GM21390 (cell line): ENCODE measurements around the gene ZNF501.

Experiments used
- ATAC-seq: cut with Tn5 transposase; IDR thresholded peaks from one replicate; pipeline ENCODE4 v1.9.1; 2021; ENCODE audit not compliant: unreplicated experiment

The ZNF501 gene

GRCh38 chr3:44729384-44729910 is at the start of gene ZNF501:
Gene ZNF501, plus strand, starts transcription at chr3:44729635. Its CDS starts 4,787 bp downstream, at chr3:44734422.
- peak; percentile 81 for ATAC-seq

DNA sequence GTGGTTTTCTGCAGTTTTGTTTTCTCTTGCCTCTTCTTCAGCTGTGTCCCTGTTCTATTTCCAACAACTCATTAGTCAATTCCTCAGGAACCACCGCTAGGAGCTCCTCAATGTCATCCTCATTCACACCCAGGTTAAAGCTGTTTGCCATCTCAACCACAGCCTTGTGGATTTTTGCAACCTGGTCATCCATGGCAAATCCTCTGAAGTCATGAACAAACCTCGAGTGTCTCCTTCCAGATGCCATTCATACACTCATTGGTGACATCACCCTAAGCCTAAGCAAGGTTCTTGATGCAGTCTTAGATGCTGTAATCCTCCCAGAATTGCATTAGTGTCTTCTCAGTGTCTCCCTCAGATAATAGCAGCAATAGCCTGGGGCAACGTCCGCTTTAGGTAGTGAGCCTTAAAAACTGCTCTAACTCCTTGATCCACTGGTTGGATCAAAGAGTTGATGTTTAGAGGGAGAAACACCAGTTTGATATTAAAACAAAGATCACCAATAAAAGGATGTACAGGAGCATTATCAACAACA is 48.4 kb upstream of the ZNF501 start:
- no peak for ATAC-seq

- ATAC-seq, result no peak
Measured at GRCh38 chr3:44682182-44682896, 47.1 kb upstream of the ZNF501 start.

DNA sequence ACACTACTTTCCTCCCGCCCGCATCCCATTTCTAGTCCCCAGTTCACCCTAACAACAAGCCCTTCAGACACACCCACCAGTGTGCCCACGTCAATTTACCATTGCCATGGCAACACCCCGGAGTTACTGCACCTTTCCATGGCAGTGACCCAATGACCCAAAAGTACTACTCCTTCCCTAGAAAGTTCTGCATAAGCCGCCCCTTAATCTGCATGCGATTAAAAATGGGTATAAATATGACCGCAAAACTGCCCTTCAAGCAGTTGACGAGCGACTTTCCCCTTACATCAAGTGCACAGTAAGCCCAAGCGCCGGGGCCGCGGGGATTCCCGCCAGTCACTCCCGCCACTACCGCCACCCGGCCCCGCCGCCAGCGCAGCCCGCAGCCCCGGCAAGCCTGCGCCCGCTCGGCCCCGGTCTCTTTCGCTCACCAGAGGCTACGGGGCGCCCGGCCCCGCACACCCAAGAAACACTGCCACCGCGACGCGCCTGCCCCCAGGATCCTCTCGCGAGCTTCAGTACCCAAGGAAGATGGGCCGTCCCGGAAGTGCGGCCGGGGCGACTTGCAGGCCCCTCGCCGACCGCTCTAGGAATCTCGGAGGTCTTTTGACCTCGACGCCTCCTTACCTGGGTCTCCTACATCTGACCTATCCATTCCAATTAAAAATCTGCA is 44.2 kb upstream of the ZNF501 start:
- ATAC-seq, result peak; percentile 84

- ATAC-seq, result no peak
Measured at GRCh38 chr3:44687898-44688297, 41.5 kb upstream of the ZNF501 start.

DNA sequence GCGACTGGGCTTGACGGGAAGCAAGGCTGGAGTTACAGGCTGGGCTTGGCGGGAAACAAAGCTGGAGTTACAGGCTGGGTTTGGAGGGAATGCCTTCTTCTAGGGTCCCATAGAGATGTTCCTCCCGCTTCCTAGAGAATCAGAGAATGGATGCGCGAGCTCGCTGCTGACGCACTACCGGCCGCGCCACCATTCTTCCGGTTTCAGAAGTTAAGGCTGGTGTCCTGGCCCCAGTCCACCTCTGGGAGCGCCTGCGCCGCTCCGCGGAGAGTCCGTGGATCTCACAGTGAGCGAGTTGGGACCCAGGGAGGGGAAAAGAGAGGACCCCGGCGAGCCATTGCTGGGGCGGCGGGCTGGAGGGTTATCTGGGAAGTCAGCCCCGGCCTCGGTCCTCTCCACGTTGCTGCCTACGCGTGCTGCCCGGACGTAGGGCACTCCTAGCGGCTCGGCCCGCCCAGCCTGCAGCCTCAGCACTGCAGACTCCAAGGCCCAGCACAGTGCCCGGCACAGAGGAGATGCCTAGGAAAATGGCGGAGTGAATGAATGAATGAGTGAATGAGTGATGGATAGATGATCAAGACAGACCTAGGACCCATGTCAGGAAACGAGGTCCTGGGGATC is 16.9 kb upstream of the ZNF501 start, which contains the start of gene ZNF502:
TSS of gene ZNF502 (plus strand) at position 206 of the 621 bp plus-strand sequence. CDS start 7,602 bp downstream, outside the sequence.
- no peak for ATAC-seq

DNA sequence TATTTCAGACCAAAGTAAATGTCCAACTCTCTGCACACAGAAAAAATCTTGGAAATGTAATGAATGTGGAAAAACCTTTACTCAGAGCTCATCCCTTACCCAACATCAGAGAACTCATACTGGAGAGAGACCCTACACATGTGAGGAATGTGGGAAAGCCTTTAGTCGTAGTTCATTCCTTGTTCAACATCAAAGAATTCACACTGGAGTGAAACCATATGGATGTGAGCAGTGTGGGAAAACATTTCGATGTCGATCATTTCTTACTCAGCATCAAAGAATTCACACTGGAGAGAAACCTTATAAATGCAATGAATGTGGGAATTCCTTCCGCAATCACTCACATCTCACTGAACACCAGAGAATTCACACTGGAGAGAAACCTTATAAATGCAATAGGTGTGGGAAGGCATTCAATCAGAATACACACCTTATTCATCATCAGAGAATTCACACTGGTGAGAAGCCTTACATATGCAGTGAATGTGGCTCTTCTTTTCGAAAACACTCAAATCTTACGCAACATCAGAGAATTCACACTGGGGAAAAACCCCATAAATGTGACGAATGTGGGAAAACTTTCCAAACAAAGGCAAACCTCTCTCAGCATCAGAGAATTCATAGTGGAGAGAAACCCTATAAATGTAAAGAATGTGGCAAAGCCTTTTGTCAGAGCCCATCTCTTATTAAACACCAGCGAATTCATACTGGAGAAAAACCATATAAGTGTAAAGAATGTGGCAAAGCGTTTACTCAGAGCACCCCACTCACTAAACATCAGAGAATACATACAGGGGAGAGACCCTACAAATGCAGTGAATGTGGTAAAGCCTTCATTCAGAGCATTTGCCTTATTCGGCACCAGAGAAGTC is 8.0 kb upstream of the ZNF501 start:
- no peak for ATAC-seq

GRCh38 chr3:44722103-44722401 is 7.4 kb upstream of the ZNF501 start:
- ATAC-seq, result no peak

GRCh38 chr3:44734646-44735168 is 5.3 kb downstream of the ZNF501 start:
- no peak for ATAC-seq

GRCh38 chr3:44761101-44761423 is 31.6 kb downstream of the ZNF501 start:
- ATAC-seq, result no peak

GRCh38 chr3:44761424-44762169 is 32.2 kb downstream of the ZNF501 start, which contains the start of the genes KIAA1143 and KIF15:
Gene KIAA1143, minus strand, starts transcription at chr3:44761619. Its CDS starts 17 bp downstream, at chr3:44761602.
Gene KIF15, plus strand, starts transcription at chr3:44761794. Its CDS starts 72 bp downstream, at chr3:44761866.
- peak; percentile 90 for ATAC-seq

DNA sequence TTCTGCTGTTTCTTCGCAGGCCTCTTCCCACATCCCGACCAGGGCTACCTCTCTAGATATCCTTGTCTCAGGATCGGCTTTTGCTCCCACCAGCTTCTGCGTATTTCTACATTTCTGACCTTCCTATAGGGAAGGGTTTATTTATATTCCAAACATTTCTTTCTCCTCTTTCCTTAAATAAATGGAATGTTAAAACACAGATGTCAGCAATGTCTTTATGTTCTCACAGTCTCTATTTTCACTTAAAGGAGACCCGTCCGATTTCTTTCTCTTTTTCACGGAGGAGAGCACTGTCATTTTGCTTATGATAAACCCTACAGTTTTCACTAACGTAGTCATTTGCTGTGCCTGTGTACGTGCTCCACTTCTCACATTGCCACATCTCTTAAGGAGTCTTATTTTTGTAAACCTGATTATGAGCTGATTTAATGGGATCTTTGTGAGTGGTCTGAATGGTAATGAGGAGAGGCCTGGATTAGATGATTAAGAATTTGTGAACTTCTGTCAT is 32.8 kb downstream of the ZNF501 start:
- ATAC-seq, result no peak

DNA sequence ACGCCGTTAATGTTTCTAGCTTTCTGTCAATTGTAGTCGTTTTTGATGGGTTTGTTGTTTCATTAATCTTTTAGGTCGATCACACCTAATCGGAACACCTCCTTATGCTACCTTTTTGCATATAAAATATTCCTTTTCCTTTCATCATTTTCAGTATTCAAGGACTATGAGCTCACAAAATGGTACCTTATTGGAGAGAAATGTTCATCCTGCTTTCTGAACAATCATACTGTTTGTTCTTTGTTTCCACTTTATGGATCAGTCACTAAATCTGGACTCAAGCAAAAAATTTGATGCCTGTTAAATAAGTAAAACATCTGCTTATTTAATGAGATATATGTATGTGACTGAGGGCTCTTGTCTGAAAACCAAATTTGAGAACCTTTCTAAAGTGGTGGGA is 33.3 kb downstream of the ZNF501 start:
- ATAC-seq, result no peak

DNA sequence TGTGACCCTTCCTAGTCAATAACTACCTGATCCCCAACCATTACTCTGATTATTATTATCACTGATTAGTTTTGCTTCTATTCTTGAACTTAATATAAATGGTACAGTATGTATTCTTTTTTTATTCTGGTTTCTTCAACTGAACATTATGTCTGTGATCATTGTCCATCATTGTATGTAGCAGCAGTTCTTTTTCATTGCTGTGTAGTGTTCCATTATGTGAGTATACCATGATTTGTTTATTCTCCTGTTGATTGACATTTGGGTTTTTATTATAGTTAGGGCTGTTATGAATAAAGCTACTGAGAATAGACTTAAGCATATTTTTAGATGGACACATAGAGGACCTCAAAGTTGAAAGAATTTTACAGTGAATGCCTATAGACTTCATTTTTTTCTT is 34.8 kb downstream of the ZNF501 start:
- no peak for ATAC-seq

GRCh38 chr3:44771424-44772098 is 42.1 kb downstream of the ZNF501 start:
- no peak for ATAC-seq

DNA sequence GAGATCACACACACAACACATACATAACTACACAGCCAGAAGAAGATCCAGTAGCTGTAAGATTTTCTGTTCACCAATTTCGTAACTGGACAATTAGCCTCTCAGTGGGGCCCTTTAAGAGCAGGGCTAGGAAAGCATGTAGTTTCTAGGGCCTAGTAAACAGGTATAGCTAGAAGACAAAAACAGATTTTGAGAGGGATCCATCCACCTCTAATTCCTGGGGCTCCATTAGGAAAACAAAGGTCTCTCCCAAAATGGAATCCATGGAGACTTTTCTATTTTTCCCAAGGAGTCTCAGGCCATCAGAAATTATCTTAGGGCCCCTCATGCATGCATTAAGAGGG is 42.6 kb downstream of the ZNF501 start:
- no peak for ATAC-seq

- ATAC-seq, result no peak
Measured at GRCh38 chr3:44782891-44783290, 53.5 kb downstream of the ZNF501 start.
